ENCODE results near the gene SMC1B. TPM values are rescaled to one million over a fixed set of nuclear protein-coding genes. Genes with fewer than 3 reads are reported as not detected.

SMC1B gene
- total and polyA plus RNA-seq, 8 donors: 0.10 to 0.35 (median 0.16) TPM

GRCh38 chr22:45424241-45424731 is 10.9 kb upstream of the SMC1B start:
- DNase-seq (peak in 2 of 4 donors; percentile 68 to 73), ATAC-seq (peak; percentile 73)
- H3K36me3 ChIP-seq: no peaks in the 10 kb centered on the region
- H3K27me3 ChIP-seq: no peaks in the 10 kb centered on the region
- H3K9me3 ChIP-seq: no peaks in the 10 kb centered on the region
- TF ChIP-seq, protein P1, sequence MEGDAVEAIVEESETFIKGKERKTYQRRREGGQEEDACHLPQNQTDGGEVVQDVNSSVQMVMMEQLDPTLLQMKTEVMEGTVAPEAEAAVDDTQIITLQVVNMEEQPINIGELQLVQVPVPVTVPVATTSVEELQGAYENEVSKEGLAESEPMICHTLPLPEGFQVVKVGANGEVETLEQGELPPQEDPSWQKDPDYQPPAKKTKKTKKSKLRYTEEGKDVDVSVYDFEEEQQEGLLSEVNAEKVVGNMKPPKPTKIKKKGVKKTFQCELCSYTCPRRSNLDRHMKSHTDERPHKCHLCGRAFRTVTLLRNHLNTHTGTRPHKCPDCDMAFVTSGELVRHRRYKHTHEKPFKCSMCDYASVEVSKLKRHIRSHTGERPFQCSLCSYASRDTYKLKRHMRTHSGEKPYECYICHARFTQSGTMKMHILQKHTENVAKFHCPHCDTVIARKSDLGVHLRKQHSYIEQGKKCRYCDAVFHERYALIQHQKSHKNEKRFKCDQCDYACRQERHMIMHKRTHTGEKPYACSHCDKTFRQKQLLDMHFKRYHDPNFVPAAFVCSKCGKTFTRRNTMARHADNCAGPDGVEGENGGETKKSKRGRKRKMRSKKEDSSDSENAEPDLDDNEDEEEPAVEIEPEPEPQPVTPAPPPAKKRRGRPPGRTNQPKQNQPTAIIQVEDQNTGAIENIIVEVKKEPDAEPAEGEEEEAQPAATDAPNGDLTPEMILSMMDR (IDR thresholded peaks at IDR 0.05): no peak
- intact Hi-C loops (cut with DNase I): no loop called here
- peaks cover 0 to 6% of the 10 kb centered on the region in 2 donors for H3K4me1 ChIP-seq
- no peak overlapping the region for H3K27ac ChIP-seq
- no peak overlapping the region for H3K4me3 ChIP-seq

DNA sequence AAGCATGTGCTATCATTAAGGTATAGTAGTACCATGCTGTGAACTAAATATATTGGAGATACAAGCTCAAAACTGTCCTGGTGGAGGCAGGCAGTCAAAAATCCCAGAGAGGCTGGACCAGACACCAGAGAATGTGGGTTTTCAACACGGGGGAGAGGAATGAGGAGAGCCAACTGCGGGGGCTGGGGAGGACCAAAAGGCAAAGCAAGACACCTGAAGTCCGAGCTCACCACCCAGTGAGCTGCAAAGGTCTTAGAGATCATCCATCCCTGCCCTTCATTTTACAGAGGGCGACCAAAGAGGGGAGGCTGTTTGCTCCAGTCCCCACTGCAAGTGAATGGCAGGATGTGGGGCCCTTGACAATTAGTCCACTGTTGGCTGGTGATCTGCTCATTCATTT is 10.1 kb upstream of the SMC1B start:
- Histone ChIP-seq H3K9me3 (no peaks in the 10 kb centered on the region), H3K27ac (no peak overlapping the region)
- intact Hi-C loops (cut with DNase I): no loop called here

DNA sequence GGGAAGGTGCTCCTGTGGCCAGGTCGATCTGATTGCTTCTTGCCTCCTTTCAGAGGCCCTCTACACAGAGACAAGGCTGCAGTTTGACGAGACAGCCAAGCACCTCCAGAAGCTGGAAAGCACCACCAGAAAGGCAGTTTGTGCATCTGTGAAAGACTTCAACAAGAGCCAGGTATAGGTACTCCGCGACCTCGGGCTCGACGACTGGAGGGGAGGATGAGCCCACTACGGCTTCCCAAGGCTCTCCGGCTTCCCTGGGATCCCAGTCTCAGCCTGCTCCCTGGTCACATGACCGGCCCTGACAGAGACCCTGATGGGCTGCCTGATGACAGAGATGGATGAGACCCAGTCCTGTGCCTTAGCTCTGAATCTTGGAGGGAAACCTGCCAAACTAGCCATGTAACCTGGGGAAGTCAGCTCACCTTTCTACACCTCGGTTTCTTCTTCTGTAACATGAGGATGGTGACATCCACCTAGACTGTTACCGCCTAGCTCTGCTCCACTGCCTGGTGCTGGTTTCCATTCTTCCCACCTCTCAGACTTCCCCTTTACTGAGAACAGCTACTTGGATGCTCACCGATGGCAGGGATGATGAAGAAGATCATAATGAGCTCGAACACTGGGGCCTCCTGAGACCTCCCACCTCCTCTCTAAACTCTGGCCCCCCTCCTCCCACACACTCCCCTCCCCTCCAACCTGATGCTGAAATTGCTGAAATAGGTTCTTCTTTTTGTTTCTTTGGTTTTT is 9.0 kb upstream of the SMC1B start:
- Histone ChIP-seq H3K4me1 (peaks cover 0 to 6% of the 10 kb centered on the region in 2 donors), H3K9me3 (no peaks in the 10 kb centered on the region), H3K36me3 (no peaks in the 10 kb centered on the region), H3K27ac (no peak overlapping the region), H3K27me3 (no peaks in the 10 kb centered on the region), H3K4me3 (no peak overlapping the region)
- no peak for ATAC-seq
- DNase-seq: peak in 1 of 4 donors; percentile 58
- intact Hi-C loops (cut with DNase I): no loop called here
- TF ChIP-seq, protein P1 (IDR thresholded peaks at IDR 0.05): no peak

More for the DNA sequence above, 10.1 kb upstream of the SMC1B start:
- ATAC-seq (no peak), DNase-seq (no peak)
- TF ChIP-seq, protein P1 (IDR thresholded peaks at IDR 0.05): no peak
- Histone ChIP-seq H3K36me3 (no peaks in the 10 kb centered on the region), H3K27me3 (no peaks in the 10 kb centered on the region), H3K4me3 (no peak overlapping the region), H3K4me1 (peaks cover 0 to 6% of the 10 kb centered on the region in 2 donors)

GRCh38 chr22:45421349-45422055 is 8.1 kb upstream of the SMC1B start:
- H3K4me3 ChIP-seq: no peak overlapping the region
- ATAC-seq: peak; percentile 29
- no peaks in the 10 kb centered on the region for H3K9me3 ChIP-seq
- no peak for DNase-seq
- H3K4me1 ChIP-seq: peaks cover 0 to 6% of the 10 kb centered on the region in 2 donors
- H3K27ac ChIP-seq: no peak overlapping the region
- H3K36me3 ChIP-seq: no peaks in the 10 kb centered on the region
- intact Hi-C loops (cut with DNase I): no loop called here
- no peaks in the 10 kb centered on the region for H3K27me3 ChIP-seq
- TF ChIP-seq, protein P1 (IDR thresholded peaks at IDR 0.05): no peak

DNA sequence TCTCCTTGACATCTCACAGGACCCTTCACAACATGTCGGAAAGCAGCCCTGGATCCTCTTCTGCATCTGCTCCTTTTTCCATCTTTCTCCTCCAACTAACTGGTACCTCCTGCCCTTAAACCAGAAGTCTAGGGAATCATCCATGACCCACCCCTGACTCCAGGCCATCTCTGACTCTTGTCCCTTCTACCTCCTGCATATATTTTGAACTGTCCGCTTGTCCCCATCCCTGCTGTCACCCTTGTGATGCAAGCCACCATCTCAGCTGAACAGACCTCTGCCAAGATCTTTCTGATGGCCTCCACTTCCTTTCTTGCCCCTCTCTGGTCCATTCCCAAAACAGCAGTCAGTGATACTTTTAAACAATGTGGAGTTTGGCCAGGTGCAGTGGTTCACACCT is 7.1 kb upstream of the SMC1B start:
- peaks cover 0 to 6% of the 10 kb centered on the region in 2 donors for H3K4me1 ChIP-seq
- TF ChIP-seq, protein P1 (IDR thresholded peaks at IDR 0.05): no peak
- no peak overlapping the region for H3K4me3 ChIP-seq
- no peaks in the 10 kb centered on the region for H3K27me3 ChIP-seq
- DNase-seq: no peak
- no peak overlapping the region for H3K27ac ChIP-seq
- ATAC-seq: no peak
- H3K36me3 ChIP-seq: no peaks in the 10 kb centered on the region
- no peaks in the 10 kb centered on the region for H3K9me3 ChIP-seq
- intact Hi-C loops (cut with DNase I): no loop called here
